Loucy (cell line): Measurements from ENCODE around the gene IQCE.

Source experiments
- H2AFZ ChIP-seq: fragments of 200-600 bp; sonication (generic); 2 replicates; pipeline ENCODE4 v1.6.0; 2016; ENCODE audit warnings: antibody characterized with exemption, mild to moderate bottlenecking, low read length, moderate library complexity
- H3F3A ChIP-seq: fragments of 200-600 bp; 2 replicates; pipeline ENCODE4 v1.6.0; 2016; ENCODE audit warnings: antibody characterized with exemption, low read depth, mild to moderate bottlenecking
- H3K27me3 ChIP-seq: fragments of 200-600 bp; sonication (generic); 2 replicates; pipeline ENCODE4 v1.6.1; 2014; ENCODE audit warnings: low read length, mild to moderate bottlenecking; ENCODE audit not compliant: insufficient read depth, poor library complexity, severe bottlenecking
- H3K36me3 ChIP-seq: fragments of 200-600 bp; sonication (generic); 2 replicates; pipeline ENCODE4 v1.6.1; 2016; ENCODE audit warnings: low read length; ENCODE audit not compliant: insufficient read depth
- H3K4me1 ChIP-seq: fragments of 200-600 bp; sonication (generic); 2 replicates; pipeline ENCODE4 v1.5.1; 2014; ENCODE audit warnings: low read length, mild to moderate bottlenecking; ENCODE audit not compliant: insufficient read depth, poor library complexity, severe bottlenecking
- H3K4me2 ChIP-seq: fragments of 200-600 bp; sonication (generic); 2 replicates; pipeline ENCODE4 v1.6.0; 2014; ENCODE audit warnings: antibody characterized with exemption, low read length, low read depth, mild to moderate bottlenecking; ENCODE audit not compliant: poor library complexity, severe bottlenecking
- H3K4me3 ChIP-seq: fragments of 200-600 bp; sonication (generic); 2 replicates; pipeline ENCODE4 v1.5.1; 2014; ENCODE audit warnings: low read length, mild to moderate bottlenecking, mixed read lengths; ENCODE audit not compliant: poor library complexity, severe bottlenecking
- H3K79me2 ChIP-seq: fragments of 200-600 bp; sonication (generic); 2 replicates; pipeline ENCODE4 v1.6.1; 2014; ENCODE audit warnings: low read length; ENCODE audit not compliant: insufficient read depth
- H3K9ac ChIP-seq: fragments of 200-600 bp; sonication (generic); 2 replicates; pipeline ENCODE4 v1.6.0; 2014; ENCODE audit warnings: mild to moderate bottlenecking, low read depth, low read length, moderate library complexity; ENCODE audit not compliant: poor library complexity, severe bottlenecking
- H3K9me2 ChIP-seq: fragments of 200-600 bp; sonication (generic); replicated peaks from 2 replicates; pipeline ENCODE4 v1.6.1; 2016; ENCODE audit warnings: low read depth, low read length, mixed read lengths
- H3K9me3 ChIP-seq: fragments of 200-600 bp; sonication (generic); 2 replicates; pipeline ENCODE4 v1.6.1; 2014; ENCODE audit warnings: mild to moderate bottlenecking, antibody characterized with exemption, low read length, low read depth; ENCODE audit not compliant: insufficient read depth
- H4K20me1 ChIP-seq: fragments of 200-600 bp; sonication (generic); 2 replicates; pipeline ENCODE4 v1.6.0; 2014; ENCODE audit warnings: antibody characterized with exemption, low read length, mild to moderate bottlenecking; ENCODE audit not compliant: insufficient read depth, poor library complexity, severe bottlenecking
- CTCF ChIP-seq: fragments of 200-600 bp; sonication (generic); conservative IDR thresholded peaks from 2 replicates; pipeline ENCODE4 v1.5.1; 2014; ENCODE audit warnings: mild to moderate bottlenecking, antibody characterized with exemption, low read length
- EZH2phosphoT487 ChIP-seq: fragments of 200-600 bp; IDR thresholded peaks from 2 replicates; pipeline ENCODE4 v1.6.1; 2018; ENCODE audit warnings: antibody characterized with exemption, mild to moderate bottlenecking, moderate library complexity, borderline replicate concordance

IQCE gene

GRCh38 chr7:2517678-2518507 is 40.9 kb upstream of the IQCE start:
- H3K36me3 ChIP-seq, result no peaks in the 10 kb centered on the region
- H2AFZ ChIP-seq, result no peak overlapping the region
- no peaks in the 10 kb centered on the region for H3K27me3 ChIP-seq
- H3K9ac ChIP-seq, result no peak overlapping the region
- no peaks in the 10 kb centered on the region for H3K79me2 ChIP-seq
- no peaks in the 10 kb centered on the region for H3K9me3 ChIP-seq
- H3K4me1 ChIP-seq, result peaks cover 32% of the 10 kb centered on the region
- H3K9me2 ChIP-seq, result no peaks in the 10 kb centered on the region
- H3K4me2 ChIP-seq, result peak overlapping the region; percentile 85
- H3F3A ChIP-seq, result no peaks in the 10 kb centered on the region
- TF ChIP-seq CTCF, result no peak
- H3K4me3 ChIP-seq, result peak overlapping the region; percentile 69
- H4K20me1 ChIP-seq, result no peaks in the 10 kb centered on the region

- Histone ChIP-seq H3K36me3 (no peaks in the 10 kb centered on the region), H3K4me1 (peaks cover 39% of the 10 kb centered on the region), H2AFZ (peak overlapping the region; percentile 82), H3K79me2 (no peaks in the 10 kb centered on the region), H3K4me2 (peak overlapping the region; percentile 85), H3F3A (no peaks in the 10 kb centered on the region), H4K20me1 (no peaks in the 10 kb centered on the region), H3K27me3 (no peaks in the 10 kb centered on the region), H3K9ac (peak overlapping the region; percentile 52), H3K9me2 (no peaks in the 10 kb centered on the region), H3K4me3 (peak overlapping the region; percentile 69), H3K9me3 (no peaks in the 10 kb centered on the region)
- TF ChIP-seq EZH2phosphoT487 (no peak), CTCF (no peak)
Observed at GRCh38 chr7:2518737-2519118, 40.1 kb upstream of the IQCE start.

- no peaks in the 10 kb centered on the region for H3F3A ChIP-seq
- H3K9me2 ChIP-seq, result no peaks in the 10 kb centered on the region
- H2AFZ ChIP-seq, result peak within 1 kb of the TSS; percentile 82
- peak within 1 kb of the TSS; percentile 52 for H3K9ac ChIP-seq
- H3K79me2 ChIP-seq, result no peaks in the 10 kb centered on the region
- peak within 1 kb of the TSS; percentile 72 for H3K4me3 ChIP-seq
- H3K9me3 ChIP-seq, result no peaks in the 10 kb centered on the region
- TF ChIP-seq EZH2phosphoT487 (no peak), CTCF (no peak)
- H3K27me3 ChIP-seq, result no peaks in the 10 kb centered on the region
- peaks cover 45% of the 10 kb centered on the region for H3K4me1 ChIP-seq
- H4K20me1 ChIP-seq, result no peaks in the 10 kb centered on the region
- H3K36me3 ChIP-seq, result no peaks in the 10 kb centered on the region
- peak within 1 kb of the TSS; percentile 85 for H3K4me2 ChIP-seq
Observed at GRCh38 chr7:2519119-2519930, 39.5 kb upstream of the IQCE start, which contains the start of gene LFNG. Gene LFNG, plus strand, starts transcription at chr7:2519774. Its CDS starts 88 bp downstream, at chr7:2519862.
